Measurements from ENCODE around the gene ELAVL4. TPM values are rescaled to one million over a fixed set of nuclear protein-coding genes. Genes with fewer than 3 reads are reported as not detected.
A peak's percentile ranks its signal among the peaks of the same experiment; 100 is the strongest.

Gene ELAVL4
- total and polyA plus RNA-seq, 12 donors = 0.18 to 17.7 (median 4.3) TPM; not detected in 2

GRCh38 chr1:50077273-50077672, 31.4 kb upstream of the ELAVL4 start:
- 64 to 90% (median 74%) methylated on average over 1 of the region's 1 CpG for WGBS, 4 donors
- H3K9me3 ChIP-seq (replicated peaks in 1 of 3) = no peaks in the 10 kb centered on the region
- H3K27me3 ChIP-seq = no peaks in the 10 kb centered on the region
- H3K4me1 ChIP-seq (replicated peaks in 1 of 2) = no peaks in the 10 kb centered on the region
- DNase-seq = no peak
- H3K27ac ChIP-seq = no peak overlapping the region
- TF ChIP-seq POLR2A (IDR thresholded peaks at IDR 0.05) (no peak), CTCF (IDR thresholded peaks at IDR 0.05) (no peak)
- H3K36me3 ChIP-seq (replicated peaks in 1 of 2) = no peaks in the 10 kb centered on the region
- H3K4me3 ChIP-seq = no peak overlapping the region
- intact Hi-C loops (cut with DNase I) = no loop called here

GRCh38 chr1:50080904-50081586, 27.7 kb upstream of the ELAVL4 start:
- no peaks in the 10 kb centered on the region for H3K36me3 ChIP-seq (replicated peaks in 1 of 2)
- H3K27ac ChIP-seq = no peak overlapping the region
- H3K4me1 ChIP-seq (replicated peaks in 1 of 2) = no peaks in the 10 kb centered on the region
- intact Hi-C loops (cut with DNase I) = no loop called here
- H3K4me3 ChIP-seq = no peak overlapping the region
- no peaks in the 10 kb centered on the region for H3K9me3 ChIP-seq (replicated peaks in 1 of 3)
- DNase-seq = peak in 3 of 7 donors; percentile 20 to 61 (median 26)
- WGBS, 4 donors = 52 to 77% (median 70%) methylated on average over 3 of the region's 3 CpGs
- H3K27me3 ChIP-seq = no peaks in the 10 kb centered on the region
- TF ChIP-seq CTCF (IDR thresholded peaks at IDR 0.05) (peak in 4 of 6 experiments; percentile 25 to 48 (median 31)), POLR2A (IDR thresholded peaks at IDR 0.05) (no peak)

- H3K27ac ChIP-seq = no peak overlapping the region
- no peak for DNase-seq
- H3K4me3 ChIP-seq = no peak overlapping the region
- 46 to 76% (median 63%) methylated on average over 1 of the region's 1 CpG for WGBS, 4 donors
- intact Hi-C loops (cut with DNase I) = no loop called here
- no peaks in the 10 kb centered on the region for H3K36me3 ChIP-seq (replicated peaks in 1 of 2)
- H3K9me3 ChIP-seq (replicated peaks in 1 of 3) = no peaks in the 10 kb centered on the region
- H3K4me1 ChIP-seq (replicated peaks in 1 of 2) = no peaks in the 10 kb centered on the region
- TF ChIP-seq POLR2A (IDR thresholded peaks at IDR 0.05) (no peak), CTCF (IDR thresholded peaks at IDR 0.05) (no peak)
- H3K27me3 ChIP-seq = no peaks in the 10 kb centered on the region
These were observed 24.3 kb upstream of the ELAVL4 start for GRCh38 chr1:50084389-50084788.

GRCh38 chr1:50091068-50091467, 17.7 kb upstream of the ELAVL4 start:
- no peak for TF ChIP-seq POLR2A (IDR thresholded peaks at IDR 0.05)
- no peak for TF ChIP-seq CTCF (IDR thresholded peaks at IDR 0.05)
- intact Hi-C loops (cut with DNase I) = no loop called here
- no peaks in the 10 kb centered on the region for H3K9me3 ChIP-seq (replicated peaks in 1 of 3)
- 83 to 87% (median 84%) methylated on average over 9 of the region's 9 CpGs for WGBS, 4 donors
- H3K4me3 ChIP-seq = no peak overlapping the region
- H3K36me3 ChIP-seq (replicated peaks in 1 of 2) = no peaks in the 10 kb centered on the region
- no peaks in the 10 kb centered on the region for H3K4me1 ChIP-seq (replicated peaks in 1 of 2)
- no peak overlapping the region for H3K27ac ChIP-seq
- DNase-seq = no peak
- no peaks in the 10 kb centered on the region for H3K27me3 ChIP-seq

All from adrenal gland (tissue), 12 donors.